Esophagus squamous epithelium (tissue), 4 donors: ENCODE results near the gene METTL3.

Experiments used
- POLR2A ChIP-seq, 4 donors: fragments of 450-650 bp; IDR thresholded peaks; one replicate each; pipeline ENCODE4 v1.6.1; 2017; ENCODE audit warnings: antibody characterized with exemption in 4 of 4, mild to moderate bottlenecking in 4 of 4, moderate library complexity in 3 of 4
- TF ChIP-seq, protein P1 (sequence below), 6 experiments: fragments of 450-650 bp in 4 of 6; fragments of 200-600 bp in 2 of 6; sonication (generic) in 2 of 6; IDR thresholded peaks; one replicate each; pipeline ENCODE4 v1.5.1; 2016 to 2019; ENCODE audit warnings: antibody characterized with exemption in 6 of 6, mild to moderate bottlenecking in 4 of 6, moderate library complexity in 4 of 6

DNA sequence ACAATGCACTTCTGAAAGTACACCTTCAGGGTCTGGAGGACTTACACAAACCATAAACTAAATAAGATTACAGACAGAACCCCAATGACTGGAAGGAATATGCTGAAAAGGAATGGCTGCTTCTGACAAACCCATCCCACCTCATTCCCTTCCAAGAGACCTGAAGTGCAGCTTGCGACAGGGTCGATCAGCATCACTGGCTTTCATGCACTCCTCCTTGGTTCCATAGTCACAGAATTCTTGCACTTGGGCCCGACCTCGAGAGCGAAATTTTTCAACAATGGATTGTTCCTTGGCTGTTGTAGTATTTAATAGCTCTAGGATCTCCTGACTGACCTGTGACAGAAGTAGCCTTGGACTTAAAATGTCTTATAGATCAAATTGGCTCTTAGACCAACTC, 9.6 kb downstream of the METTL3 start:
- TF ChIP-seq, protein P1, sequence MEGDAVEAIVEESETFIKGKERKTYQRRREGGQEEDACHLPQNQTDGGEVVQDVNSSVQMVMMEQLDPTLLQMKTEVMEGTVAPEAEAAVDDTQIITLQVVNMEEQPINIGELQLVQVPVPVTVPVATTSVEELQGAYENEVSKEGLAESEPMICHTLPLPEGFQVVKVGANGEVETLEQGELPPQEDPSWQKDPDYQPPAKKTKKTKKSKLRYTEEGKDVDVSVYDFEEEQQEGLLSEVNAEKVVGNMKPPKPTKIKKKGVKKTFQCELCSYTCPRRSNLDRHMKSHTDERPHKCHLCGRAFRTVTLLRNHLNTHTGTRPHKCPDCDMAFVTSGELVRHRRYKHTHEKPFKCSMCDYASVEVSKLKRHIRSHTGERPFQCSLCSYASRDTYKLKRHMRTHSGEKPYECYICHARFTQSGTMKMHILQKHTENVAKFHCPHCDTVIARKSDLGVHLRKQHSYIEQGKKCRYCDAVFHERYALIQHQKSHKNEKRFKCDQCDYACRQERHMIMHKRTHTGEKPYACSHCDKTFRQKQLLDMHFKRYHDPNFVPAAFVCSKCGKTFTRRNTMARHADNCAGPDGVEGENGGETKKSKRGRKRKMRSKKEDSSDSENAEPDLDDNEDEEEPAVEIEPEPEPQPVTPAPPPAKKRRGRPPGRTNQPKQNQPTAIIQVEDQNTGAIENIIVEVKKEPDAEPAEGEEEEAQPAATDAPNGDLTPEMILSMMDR (IDR thresholded peaks at IDR 0.05) = no peak
- TF ChIP-seq POLR2A (IDR thresholded peaks at IDR 0.05) = no peak
